HAP-1 (cell line): Measurements from ENCODE around the gene CCDC57.
"Not testable (repeated sequence)": the region's sequence is repeated elsewhere in the genome, so short reads cannot be mapped to it uniquely, and the experiment has no call there.

Source experiments
- DNase-seq, 2 experiments: peaks; one replicate each; pipeline ENCODE4 v3.0.0-alpha.2; 2016 to 2020; ENCODE audit warnings: low spot score in 2 of 2
- H3K27me3 ChIP-seq: fragments of 250-450 bp; sonication (Bioruptor Pico); 2 replicates; pipeline ENCODE4 v1.5.1; 2020; ENCODE audit warnings: low read depth, mild to moderate bottlenecking, moderate library complexity
- H3K36me3 ChIP-seq: fragments of 250-450 bp; sonication (Bioruptor Pico); replicated peaks from 2 replicates; pipeline ENCODE4 v1.5.1; 2020; ENCODE audit warnings: mild to moderate bottlenecking
- H3K4me1 ChIP-seq: fragments of 250-450 bp; sonication (Bioruptor Pico); 2 replicates; pipeline ENCODE4 v1.5.1; 2020; ENCODE audit warnings: mild to moderate bottlenecking
- H3K4me3 ChIP-seq: fragments of 250-450 bp; sonication (Bioruptor Pico); 2 replicates; pipeline ENCODE4 v1.5.1; 2020; ENCODE audit warnings: mild to moderate bottlenecking, moderate library complexity
- H3K9me3 ChIP-seq: fragments of 250-450 bp; sonication (Bioruptor Pico); 2 replicates; pipeline ENCODE4 v1.5.1; 2020; ENCODE audit warnings: mild to moderate bottlenecking, moderate library complexity
- in situ Hi-C: fragments of 300-500 bp; cut with MboI; formaldehyde crosslinking; loops from 3 replicates; pipeline ENCODE4 v1.14.3; 2020; ENCODE audit warnings: low sequenced_read_pairs, inconsistent platforms, mixed read lengths

Gene CCDC57

DNA sequence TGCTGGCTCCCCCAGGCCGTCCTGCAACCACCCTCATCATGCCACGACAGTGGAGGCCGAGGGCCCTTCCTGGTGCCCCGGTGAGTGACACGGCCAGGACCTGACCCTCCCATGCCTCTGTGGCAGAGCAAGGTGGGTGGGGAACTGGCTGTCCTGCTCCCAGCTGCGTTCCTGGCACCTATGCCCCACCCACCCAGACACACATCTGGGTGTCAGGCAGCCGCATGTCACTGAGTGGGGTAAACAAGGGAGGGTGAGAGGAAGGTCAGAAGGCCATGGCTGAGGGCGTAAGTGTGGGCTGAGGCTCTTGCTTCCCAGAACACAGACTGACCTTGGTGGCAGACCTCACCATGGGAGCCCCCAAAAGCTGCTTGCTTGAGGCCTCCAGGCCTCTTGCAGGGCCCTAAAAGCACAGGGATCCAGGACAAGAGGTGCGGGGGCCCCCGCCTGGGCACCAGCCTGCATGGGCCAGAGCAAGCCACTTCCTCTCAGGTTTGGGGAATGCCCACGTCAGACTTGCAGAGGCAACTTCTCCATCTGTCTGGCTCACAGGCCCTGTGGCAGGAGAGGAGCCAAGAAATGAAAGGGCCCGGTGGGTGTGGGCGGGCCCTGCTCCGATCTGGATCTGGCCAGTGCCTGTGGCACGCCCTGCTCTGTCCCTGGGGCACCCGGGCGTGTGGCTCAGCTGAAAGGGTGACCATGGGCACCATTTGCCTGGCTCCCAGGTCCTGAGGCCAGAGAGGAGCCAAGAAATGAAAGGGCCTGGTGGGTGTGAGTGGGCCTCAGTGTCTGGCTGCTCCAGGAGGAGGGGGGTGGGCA is 3.9 kb upstream of the CCDC57 start:
- no peaks in the 10 kb centered on the region for H3K27me3 ChIP-seq
- no peak for DNase-seq
- H3K4me1 ChIP-seq: no peaks in the 10 kb centered on the region
- no peaks in the 10 kb centered on the region for H3K9me3 ChIP-seq
- in situ Hi-C loops: no loop called here
- H3K36me3 ChIP-seq: no peaks in the 10 kb centered on the region; the same call in 1 of the 2 replicates
- no peak overlapping the region for H3K4me3 ChIP-seq

DNA sequence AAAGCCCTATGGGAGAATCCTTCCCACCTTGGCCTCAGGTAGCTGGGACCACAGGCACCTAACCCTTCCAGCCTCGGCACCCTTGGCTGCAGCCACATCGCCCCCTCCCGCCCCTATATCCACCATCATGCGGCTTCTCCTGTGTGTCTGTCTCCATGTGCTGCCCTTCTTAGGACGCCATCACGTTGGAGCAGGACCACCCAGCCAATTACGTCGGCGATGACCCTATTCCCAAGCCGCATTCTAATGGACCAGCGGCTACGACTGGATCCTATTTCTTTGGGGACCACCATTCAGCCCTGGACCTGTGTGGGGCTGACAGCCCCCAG is 3.3 kb upstream of the CCDC57 start:
- no peak for DNase-seq
- no peaks in the 10 kb centered on the region for H3K4me1 ChIP-seq
- in situ Hi-C loops: no loop called here
- no peak overlapping the region for H3K4me3 ChIP-seq
- no peaks in the 10 kb centered on the region for H3K9me3 ChIP-seq
- no peaks in the 10 kb centered on the region; the same call in 1 of the 2 replicates for H3K36me3 ChIP-seq
- no peaks in the 10 kb centered on the region for H3K27me3 ChIP-seq

DNA sequence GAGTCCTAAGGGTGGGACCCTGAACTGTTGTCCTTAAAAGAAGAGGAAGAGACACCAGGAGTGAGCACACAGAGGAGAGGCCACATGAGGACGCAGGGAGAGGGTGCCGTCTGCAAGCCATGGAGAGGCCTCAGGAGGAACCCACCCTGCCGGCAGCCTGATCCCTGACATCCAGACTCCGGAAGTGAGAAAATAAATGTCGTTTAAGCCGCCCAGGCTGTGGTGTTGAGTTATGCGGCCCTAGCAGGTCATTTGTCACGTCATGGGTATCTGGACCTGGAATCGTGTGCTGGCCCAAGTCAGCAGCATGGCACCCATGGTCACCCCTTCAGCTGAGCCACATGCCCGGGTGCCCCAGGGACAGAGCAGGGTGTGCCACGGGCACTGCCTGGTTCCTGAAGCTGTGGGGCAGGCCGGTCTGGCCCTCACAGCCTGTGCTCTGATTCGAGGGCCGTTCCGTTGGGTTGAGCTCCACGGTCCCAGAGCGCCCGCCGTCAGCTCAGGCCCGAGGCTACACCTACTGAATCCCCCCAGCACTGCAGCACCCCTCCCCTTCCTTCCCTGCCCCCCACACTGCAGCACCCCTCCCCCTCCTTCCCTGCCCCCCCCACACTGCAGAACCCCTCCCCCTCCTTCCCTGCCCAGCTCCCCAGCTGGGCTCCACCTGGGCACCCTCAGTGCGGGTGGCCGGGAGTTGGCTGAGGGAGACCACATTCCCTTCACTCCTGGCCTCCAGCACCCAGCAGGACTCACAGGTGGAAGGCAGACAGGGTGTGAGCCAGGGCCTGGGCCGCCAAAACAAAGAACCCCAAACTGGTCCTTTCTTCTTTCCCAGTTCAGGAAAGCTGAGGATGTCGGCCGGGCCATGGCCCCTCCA is 2.7 kb upstream of the CCDC57 start:
- peak in 1 of 2 experiments; percentile 50 for DNase-seq
- H3K4me3 ChIP-seq: no peak overlapping the region
- in situ Hi-C loops: no loop called here
- no peaks in the 10 kb centered on the region for H3K27me3 ChIP-seq
- H3K4me1 ChIP-seq: no peaks in the 10 kb centered on the region
- no peaks in the 10 kb centered on the region for H3K9me3 ChIP-seq
- no peaks in the 10 kb centered on the region; the same call in 1 of the 2 replicates for H3K36me3 ChIP-seq

DNA sequence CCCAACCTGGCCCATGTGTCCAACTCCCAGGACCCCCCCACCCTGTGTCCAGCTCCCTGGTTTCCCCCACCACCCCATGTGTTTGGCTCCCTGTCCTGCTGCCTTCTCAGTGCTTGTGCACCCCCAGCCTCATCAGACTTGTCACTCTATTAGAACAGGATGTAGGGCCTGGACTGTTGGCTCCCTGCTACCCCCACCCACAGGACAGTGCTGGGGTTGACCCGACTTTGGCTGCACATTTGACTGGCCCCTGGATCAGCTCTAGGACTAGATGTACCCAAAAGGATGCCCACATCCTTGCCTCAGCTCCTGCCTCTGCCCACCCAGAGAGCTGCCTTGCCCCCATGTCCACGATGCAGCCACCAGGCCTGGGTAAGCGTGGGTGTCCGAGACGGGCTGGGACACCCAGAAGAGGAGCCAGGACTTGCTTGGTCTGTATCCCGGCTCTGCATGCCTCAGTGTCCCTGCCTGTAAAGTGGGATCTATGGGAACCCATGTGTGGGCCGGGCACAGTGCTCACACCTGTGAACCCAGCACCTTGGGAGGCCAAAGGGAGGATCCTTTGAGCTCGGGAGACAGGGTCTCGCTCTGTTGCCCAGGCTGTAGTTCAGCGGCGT is 1.5 kb upstream of the CCDC57 start:
- H3K4me1 ChIP-seq: no peaks in the 10 kb centered on the region
- H3K36me3 ChIP-seq: no peaks in the 10 kb centered on the region; the same call in 1 of the 2 replicates
- in situ Hi-C loops: no loop called here
- no peak overlapping the region; the same call in 1 of the 2 replicates for H3K4me3 ChIP-seq
- H3K27me3 ChIP-seq: no peaks in the 10 kb centered on the region
- no peak for DNase-seq
- H3K9me3 ChIP-seq: no peaks in the 10 kb centered on the region

DNA sequence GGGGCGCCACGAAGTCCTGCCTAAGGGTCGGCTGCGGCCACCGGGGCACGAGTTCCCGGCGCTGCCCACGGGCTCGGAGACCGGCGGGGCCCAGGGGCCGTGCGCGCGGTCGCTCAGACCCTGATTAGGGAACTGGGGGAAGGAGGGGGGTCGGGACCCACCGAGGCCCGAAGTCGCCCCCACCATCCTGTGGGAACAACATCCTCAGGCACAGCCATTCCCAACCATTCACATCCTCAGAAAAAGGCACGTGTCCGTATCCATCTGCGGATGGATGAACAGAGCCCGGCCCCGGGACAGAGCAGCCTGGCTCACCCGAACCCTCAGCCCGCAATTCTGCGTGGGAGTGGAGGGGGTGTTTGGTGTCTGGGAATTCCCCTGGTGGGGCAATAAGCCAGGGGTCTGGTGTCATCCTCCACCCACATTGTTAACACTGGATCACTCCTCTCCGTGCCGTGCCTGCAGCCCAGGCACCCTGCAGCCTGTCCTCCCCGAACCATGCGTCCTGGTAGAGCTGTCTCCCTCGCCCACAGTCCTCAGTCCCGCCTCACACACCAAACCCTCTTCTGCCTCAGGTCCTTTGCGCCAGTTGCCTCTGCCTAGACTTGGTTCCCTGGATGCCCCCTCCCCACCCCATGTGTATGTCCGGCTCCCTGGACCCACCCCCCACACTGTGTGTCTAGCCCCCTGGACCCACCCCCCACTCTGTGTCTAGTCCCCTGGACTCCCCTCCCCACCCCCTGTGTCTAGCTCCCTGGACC is 789 bp upstream of the CCDC57 start:
- H3K27me3 ChIP-seq: no peaks in the 10 kb centered on the region
- H3K4me3 ChIP-seq: peak overlapping the region; percentile 79
- in situ Hi-C loops: no loop called here
- no peaks in the 10 kb centered on the region; the same call in 1 of the 2 replicates for H3K36me3 ChIP-seq
- H3K4me1 ChIP-seq: no peaks in the 10 kb centered on the region
- no peaks in the 10 kb centered on the region for H3K9me3 ChIP-seq
- DNase-seq: peak; percentile 33 to 57

DNA sequence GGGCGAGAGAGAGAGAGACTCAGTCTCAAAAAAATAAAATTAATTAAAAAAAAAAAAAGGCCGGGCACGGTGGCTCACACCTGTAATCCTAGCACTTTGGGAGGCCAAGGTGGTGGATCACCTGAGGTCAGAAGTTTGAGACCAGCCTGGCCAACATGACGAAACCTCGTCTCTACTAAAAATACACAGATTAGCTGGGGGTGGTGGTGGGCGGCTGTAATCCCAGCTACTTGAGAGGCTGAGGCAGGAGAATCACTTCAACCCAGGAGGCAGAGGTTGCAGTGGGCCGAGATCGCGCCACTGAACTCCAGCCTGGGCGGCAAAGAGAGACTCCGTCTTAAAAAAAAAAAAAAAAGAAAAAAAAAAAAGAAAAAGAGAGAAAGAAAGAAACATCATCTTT is 2.0 kb downstream of the CCDC57 start:
- in situ Hi-C loops: not testable (repeated sequence)

DNA sequence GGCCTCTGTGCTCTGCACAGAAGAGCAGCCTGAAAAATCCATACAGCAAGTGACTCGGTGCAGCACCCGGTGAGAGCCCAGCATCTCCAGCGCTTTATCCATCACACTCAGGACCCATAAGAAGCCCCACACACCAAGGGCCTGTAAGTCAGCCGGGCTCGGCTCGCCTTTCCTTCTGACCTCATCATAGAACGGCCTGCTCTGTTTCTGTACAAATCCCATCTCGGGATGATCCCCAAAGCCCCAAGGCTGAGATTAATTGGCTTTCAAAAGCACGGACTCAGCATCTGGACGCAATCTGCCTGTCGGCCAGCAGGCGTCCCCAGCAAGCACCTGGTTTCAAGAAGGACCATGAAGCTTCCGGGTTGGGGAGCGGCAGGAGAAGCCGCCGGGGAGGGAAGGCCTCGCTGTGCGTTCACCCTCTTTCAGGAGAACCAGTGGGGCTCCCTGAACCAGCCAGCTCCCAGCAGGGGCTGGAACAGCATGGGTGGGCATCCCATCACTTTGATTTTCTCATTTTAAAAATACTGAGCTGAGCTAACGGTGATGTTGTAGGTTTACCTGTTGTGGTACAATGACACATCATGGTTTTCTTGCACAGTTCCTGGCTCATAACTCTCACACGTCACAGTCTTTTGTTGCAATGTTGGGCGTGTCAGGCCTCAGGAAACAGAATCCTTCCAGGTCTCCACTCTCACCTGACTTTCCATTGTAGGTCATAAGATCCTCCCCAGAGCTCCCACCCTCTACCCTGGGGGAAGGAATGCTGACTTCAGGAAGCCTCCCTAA is 6.7 kb downstream of the CCDC57 start:
- Histone ChIP-seq H3K4me3 (no peak overlapping the region), H3K4me1 (peaks cover 6% of the 10 kb centered on the region)

More for the DNA sequence above, 2.0 kb downstream of the CCDC57 start:
- not testable (repeated sequence) for H3K36me3 ChIP-seq, H3K9me3 ChIP-seq, DNase-seq, H3K4me3 ChIP-seq, H3K27me3 ChIP-seq, H3K4me1 ChIP-seq

DNA sequence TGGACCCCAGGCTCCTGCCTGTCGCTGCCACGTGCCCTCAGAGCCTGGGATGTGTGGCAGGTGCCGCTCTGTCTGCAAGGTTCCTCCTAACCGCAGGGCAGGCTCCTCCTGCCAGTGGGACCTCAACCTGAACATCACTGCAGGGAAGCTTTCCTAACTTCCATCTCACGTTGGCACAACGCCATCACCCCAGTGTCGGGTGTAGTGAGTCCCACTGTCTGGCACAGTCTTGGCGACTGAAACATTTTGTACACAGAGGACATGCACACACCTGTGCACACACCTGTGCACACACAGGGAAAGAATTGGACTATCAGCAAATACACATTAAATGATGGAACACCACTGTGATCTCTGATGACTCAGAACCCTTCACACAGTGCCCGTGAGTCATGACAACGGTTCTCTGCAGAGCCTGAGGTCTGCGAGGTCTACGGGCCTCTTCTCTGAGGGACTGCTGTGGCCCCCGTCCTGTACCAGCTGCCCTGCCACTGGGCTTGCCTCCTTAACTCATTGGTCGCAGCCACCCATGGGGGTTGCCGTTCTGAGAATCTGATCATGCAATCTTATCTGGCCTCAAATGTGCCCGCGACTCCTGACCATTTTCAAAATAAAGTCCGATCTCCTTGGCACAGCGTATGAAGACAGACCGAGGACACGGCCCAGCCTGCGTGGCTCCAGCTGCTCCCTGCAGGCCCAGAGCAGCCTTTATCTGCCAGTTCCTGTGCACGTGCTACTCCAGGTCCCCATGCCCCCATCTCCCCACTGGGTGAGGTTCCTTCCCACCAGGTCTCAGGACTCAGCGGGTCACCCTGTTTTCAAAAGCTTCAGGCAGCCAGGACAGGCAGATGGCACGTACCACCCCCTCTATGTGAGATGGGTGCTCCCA is 7.6 kb downstream of the CCDC57 start:
- peaks cover 10% of the 10 kb centered on the region; the same call in 1 of the 2 replicates for H3K36me3 ChIP-seq
- H3K27me3 ChIP-seq: no peaks in the 10 kb centered on the region
- H3K9me3 ChIP-seq: no peaks in the 10 kb centered on the region; the same call in 1 of the 2 replicates
- H3K4me1 ChIP-seq: peaks cover 6% of the 10 kb centered on the region
- in situ Hi-C loops: no loop called here
- H3K4me3 ChIP-seq: no peak overlapping the region
- no peak for DNase-seq

More for the DNA sequence above, 6.7 kb downstream of the CCDC57 start:
- Histone ChIP-seq H3K36me3 (peaks cover 10% of the 10 kb centered on the region; the same call in 1 of the 2 replicates), H3K27me3 (no peaks in the 10 kb centered on the region), H3K9me3 (no peaks in the 10 kb centered on the region; the same call in 1 of the 2 replicates)
- in situ Hi-C loops: no loop called here
- peak; percentile 82 to 89 for DNase-seq

DNA sequence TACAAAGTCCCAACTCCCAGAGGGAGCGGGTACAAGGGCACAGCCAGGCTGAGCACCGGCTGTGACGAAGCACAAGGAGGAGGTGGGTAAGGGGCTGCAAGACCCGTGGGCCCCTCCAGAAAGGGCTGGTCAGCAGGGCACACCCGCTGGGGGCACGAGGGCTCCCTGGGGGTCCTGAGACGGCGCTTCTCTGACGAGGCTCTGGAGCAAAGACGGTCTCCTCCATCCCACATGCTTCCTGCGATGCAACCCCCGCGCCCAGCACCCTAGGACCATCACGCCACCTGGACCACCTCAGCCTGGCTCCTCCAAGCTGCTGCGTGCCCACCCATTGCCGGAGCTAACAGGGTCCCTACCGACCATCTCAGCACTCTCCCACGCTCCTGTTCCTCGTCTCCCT is 8.7 kb downstream of the CCDC57 start:
- in situ Hi-C loops: no loop called here
- no peak for DNase-seq
- Histone ChIP-seq H3K4me3 (no peak overlapping the region), H3K9me3 (no peaks in the 10 kb centered on the region; the same call in 1 of the 2 replicates), H3K4me1 (peaks cover 6% of the 10 kb centered on the region), H3K27me3 (no peaks in the 10 kb centered on the region), H3K36me3 (peaks cover 15% of the 10 kb centered on the region)

DNA sequence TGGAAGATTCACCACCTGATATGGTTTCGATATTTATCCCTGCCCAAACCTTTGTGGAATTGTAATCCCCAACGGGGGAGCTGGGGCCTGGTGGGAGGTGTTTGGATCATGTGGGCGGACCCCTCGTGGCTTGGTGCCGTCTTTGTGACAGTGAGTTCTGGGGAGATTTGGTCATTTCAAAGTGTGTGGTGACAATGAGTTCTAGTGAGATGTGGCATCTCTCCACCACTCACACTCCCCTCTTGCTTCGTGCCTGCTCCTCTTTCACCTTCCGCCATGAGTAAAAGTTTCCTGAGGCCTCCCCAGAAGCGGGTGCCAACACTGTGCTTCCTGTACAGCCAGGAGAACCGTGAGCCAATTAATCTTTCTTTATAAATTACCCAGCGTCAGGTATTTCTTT is 9.7 kb downstream of the CCDC57 start:
- in situ Hi-C loops: no loop called here
- Histone ChIP-seq H3K36me3 (peaks cover 18% of the 10 kb centered on the region), H3K9me3 (no peaks in the 10 kb centered on the region; the same call in 1 of the 2 replicates), H3K4me1 (peaks cover 6% of the 10 kb centered on the region), H3K27me3 (no peaks in the 10 kb centered on the region), H3K4me3 (no peak overlapping the region)
- no peak for DNase-seq

DNA sequence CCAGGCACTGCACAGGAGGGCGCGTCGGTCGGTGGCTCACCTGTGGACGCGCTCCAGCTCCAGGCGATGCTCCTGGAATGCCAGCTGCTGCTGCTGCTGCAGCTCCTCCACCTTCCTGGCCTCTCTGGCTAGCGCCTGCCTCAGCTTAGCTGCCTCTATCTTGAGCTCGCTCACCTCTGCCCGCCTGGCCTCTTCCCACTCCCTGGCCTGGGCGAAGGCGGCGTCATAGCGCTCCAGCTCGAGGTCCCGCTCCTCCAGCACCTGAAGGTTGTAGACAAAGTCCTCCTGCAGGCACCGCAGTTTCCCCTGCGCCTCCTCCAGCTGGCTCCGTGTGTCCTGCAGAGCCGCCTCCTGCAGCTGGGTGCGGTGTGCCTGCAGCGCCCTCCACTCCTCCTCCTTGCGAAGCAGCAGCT is 11.1 kb downstream of the CCDC57 start:
- no peak for DNase-seq
- peaks cover 6% of the 10 kb centered on the region for H3K4me1 ChIP-seq
- no peaks in the 10 kb centered on the region for H3K27me3 ChIP-seq
- no peaks in the 10 kb centered on the region; the same call in 1 of the 2 replicates for H3K9me3 ChIP-seq
- no peak overlapping the region for H3K4me3 ChIP-seq
- in situ Hi-C loops: no loop called here
- H3K36me3 ChIP-seq: peaks cover 25% of the 10 kb centered on the region
